ENCODE results near the gene FSTL1. TPM values are rescaled to one million over a fixed set of nuclear protein-coding genes. Genes with fewer than 3 reads are reported as not detected.

The FSTL1 gene
- total and polyA plus RNA-seq, 2 of the 8 experiments (the other 6 are each of a cell fraction or from before 2014, with no cell fraction given) = 158 to 516 TPM

DNA sequence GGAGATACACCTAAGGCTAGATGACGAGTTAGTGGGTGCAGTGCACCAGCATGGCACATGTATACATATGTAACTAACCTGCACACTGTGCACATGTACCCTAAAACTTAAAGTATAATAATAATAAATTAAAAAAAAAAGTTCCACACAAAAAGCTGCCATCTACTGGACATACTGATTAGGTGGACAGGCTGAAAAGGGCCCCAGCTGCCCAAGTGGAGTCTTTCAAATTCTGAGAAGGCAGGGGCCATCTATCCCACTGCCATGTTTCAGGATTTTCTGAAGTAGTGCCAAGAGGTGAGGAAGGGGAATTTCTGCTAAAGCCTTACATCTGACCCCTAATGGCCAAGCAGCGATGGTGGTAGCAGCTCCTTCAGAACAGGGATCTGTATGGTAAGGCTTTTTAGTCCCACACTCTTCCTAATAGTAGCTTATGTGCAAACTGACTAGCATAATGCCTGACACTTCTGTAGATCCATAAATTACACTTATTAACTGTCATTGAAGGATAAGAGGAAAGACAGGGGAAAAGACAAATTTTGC is 7.7 kb downstream of the FSTL1 start (continued):
- TF ChIP-seq, protein P1, sequence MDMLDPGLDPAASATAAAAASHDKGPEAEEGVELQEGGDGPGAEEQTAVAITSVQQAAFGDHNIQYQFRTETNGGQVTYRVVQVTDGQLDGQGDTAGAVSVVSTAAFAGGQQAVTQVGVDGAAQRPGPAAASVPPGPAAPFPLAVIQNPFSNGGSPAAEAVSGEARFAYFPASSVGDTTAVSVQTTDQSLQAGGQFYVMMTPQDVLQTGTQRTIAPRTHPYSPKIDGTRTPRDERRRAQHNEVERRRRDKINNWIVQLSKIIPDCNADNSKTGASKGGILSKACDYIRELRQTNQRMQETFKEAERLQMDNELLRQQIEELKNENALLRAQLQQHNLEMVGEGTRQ (IDR thresholded peaks at IDR 0.05; ENCODE audit: low read length) = no peak
- TF ChIP-seq EP300 (IDR thresholded peaks at IDR 0.05; ENCODE audit: borderline replicate concordance in 1 of 2, low read depth in 2 of 2, low read length in 2 of 2) (no peak), CBX8 (IDR thresholded peaks at IDR 0.05; ENCODE audit: borderline replicate concordance, low read depth, low read length) (no peak)
